Retinal pigment epithelial cell (primary cell): ENCODE measurements around the gene SFMBT2.

Source experiments
- DNase-seq: peaks from one replicate; pipeline ENCODE4 v3.0.0-alpha.2; 2010; ENCODE audit warnings: low read depth
- H3K4me3 ChIP-seq: 2 replicates; pipeline ENCODE4 v1.5.1; 2011; ENCODE audit warnings: mild to moderate bottlenecking, low read length, control low read depth, moderate library complexity
- TF ChIP-seq, protein P1 (sequence below): conservative IDR thresholded peaks from 2 replicates; pipeline ENCODE4 v1.5.1; 2011; ENCODE audit warnings: low read depth, low read length, control low read depth, inconsistent platforms

Gene SFMBT2

GRCh38 chr10:7435674-7436073 lies 24.8 kb upstream of the SFMBT2 start:
- no peak overlapping the region for H3K4me3 ChIP-seq
- DNase-seq = no peak
- TF ChIP-seq, protein P1, sequence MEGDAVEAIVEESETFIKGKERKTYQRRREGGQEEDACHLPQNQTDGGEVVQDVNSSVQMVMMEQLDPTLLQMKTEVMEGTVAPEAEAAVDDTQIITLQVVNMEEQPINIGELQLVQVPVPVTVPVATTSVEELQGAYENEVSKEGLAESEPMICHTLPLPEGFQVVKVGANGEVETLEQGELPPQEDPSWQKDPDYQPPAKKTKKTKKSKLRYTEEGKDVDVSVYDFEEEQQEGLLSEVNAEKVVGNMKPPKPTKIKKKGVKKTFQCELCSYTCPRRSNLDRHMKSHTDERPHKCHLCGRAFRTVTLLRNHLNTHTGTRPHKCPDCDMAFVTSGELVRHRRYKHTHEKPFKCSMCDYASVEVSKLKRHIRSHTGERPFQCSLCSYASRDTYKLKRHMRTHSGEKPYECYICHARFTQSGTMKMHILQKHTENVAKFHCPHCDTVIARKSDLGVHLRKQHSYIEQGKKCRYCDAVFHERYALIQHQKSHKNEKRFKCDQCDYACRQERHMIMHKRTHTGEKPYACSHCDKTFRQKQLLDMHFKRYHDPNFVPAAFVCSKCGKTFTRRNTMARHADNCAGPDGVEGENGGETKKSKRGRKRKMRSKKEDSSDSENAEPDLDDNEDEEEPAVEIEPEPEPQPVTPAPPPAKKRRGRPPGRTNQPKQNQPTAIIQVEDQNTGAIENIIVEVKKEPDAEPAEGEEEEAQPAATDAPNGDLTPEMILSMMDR = no peak

DNA sequence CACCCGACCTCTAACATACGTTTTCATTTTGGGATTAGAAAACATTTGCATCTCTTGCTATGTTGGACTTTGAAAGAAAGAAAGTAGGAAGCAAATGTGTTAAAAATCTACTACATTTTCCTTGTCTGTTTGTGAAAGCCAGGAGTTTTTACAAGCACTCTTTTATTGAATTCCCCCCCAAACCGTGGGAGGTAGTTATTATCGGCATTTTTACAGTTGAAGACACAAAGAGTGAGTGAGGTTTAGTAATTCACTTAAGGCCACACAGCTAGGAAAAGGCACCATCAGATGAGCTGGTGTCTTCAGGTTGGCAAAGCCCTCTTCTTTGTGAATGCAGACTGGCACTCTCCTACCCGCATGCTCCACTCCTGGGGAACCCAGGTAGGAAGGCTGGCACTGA lies 23.5 kb upstream of the SFMBT2 start:
- TF ChIP-seq, protein P1 = no peak
- no peak for DNase-seq
- H3K4me3 ChIP-seq = no peak overlapping the region

GRCh38 chr10:7433861-7434260 lies 23.0 kb upstream of the SFMBT2 start:
- DNase-seq = no peak
- peak overlapping the region; percentile 24 for H3K4me3 ChIP-seq
- TF ChIP-seq, protein P1 = no peak

DNA sequence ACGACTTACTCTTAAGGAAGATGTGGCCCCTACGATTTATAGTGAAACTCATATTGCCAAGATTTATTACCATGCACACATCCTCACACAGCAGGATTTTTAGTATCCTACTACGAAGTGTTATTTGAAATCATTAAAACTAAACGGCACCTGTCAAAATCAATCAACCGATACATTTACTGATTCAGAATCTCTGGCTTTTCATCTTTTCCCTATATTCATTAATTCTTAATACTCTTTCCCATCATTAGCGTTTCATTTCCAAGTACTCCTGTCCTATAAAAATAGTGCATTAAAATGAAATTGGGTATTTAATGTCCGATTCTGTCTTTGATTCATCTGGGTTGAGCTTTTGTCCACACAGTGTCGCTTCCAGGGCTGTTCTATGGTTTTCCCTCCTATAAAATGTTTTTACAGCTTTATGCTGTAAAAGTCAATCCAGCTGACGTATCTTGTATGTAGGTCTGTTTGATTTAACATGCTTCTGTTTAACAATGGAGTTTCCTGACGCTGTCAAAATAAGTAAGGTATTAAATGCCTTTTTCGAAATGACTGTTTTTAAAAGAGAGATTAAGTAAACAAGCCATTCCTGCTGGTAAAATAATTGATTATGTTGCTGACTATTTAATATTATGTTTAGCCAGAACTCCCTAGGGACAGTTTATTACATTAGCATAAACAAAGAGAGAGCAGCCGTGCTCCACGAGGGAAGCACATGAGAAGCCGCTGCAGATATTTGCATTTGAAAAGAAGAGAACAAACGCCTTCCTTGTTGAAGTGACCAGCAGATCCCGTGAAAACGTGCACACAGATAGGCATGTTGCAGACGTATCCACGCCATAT lies 22.3 kb upstream of the SFMBT2 start:
- TF ChIP-seq, protein P1 = no peak
- DNase-seq = no peak
- H3K4me3 ChIP-seq = peak overlapping the region; percentile 24

DNA sequence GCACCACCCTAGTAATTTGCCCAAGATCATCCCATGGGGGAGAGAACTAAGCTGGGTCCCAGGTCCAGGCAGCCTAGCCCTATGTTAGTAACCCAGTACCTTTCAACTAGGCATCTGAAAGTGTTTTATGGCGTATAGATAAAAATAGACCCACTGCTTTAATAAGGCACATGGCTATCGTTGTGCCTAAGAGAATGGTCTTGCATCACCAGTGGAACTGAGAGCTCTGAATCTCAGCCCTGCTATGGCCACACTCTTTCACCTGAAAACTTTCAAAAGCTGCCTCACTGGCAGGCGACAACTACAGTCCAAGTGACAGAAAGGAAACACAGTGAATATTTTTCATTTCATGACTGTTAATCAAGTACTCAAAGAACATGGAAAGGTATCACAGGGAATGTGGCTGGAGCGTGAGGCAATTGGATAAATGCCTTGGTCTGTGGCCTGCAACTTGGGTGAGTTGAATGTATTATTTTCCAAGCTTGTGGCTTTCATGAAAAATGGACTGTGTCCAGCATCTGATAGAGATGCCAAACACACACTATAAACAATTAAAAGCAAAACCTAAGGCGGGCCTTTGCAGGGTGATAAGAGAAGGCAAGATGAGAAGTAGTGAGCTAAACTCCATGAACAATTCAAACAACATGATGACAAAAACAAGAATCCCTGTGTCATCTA lies 18.0 kb upstream of the SFMBT2 start:
- TF ChIP-seq, protein P1 = no peak
- DNase-seq = no peak
- H3K4me3 ChIP-seq = no peak overlapping the region

DNA sequence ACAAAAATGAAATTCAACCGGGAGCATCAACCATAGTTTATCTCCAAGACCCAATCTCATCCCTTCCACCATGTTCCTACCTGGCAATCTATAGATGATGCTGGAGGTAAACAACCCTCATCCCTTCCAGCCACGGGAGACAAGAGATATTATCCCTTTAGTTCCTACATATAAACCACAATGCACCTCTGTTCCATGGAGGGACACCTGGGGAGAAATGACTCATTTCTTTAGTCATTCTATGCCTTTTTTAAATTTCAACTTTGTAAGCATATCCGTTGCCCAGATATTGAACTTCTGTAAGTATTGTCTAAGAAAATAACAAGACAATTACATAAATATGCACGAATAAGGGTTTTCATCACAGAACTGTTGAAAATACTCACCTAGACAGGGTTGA lies 15.5 kb upstream of the SFMBT2 start:
- DNase-seq = no peak
- H3K4me3 ChIP-seq = no peak overlapping the region
- TF ChIP-seq, protein P1 = no peak

- TF ChIP-seq, protein P1 = no peak
- no peak overlapping the region for H3K4me3 ChIP-seq
- DNase-seq = no peak
Observed at GRCh38 chr10:7425691-7426090, 14.9 kb upstream of the SFMBT2 start.
